HEK293 (cell line): Measurements from ENCODE around the gene KCTD17.

ENCODE experiments used
- CTCF ChIA-PET: fragments of 350-600 bp; formaldehyde crosslinking; extraction: SDS; loops from one replicate; lab custom pipeline; 2021; ENCODE audit warnings: antibody characterized with exemption; lab: Yijun Ruan, JAX
- POLR2A ChIA-PET: fragments of 300-600 bp; formaldehyde crosslinking; extraction: SDS; loops from one replicate; lab custom pipeline; 2020; ENCODE audit warnings: antibody characterized with exemption, inconsistent platforms; lab: Yijun Ruan, JAX
- H3K27ac ChIP-seq: fragments of 200-500 bp; sonication (Bioruptor generic); 2 replicates; pipeline ENCODE4 v1.5.1; 2014; ENCODE audit warnings: low read depth, low read length, control low read depth, inconsistent platforms; ENCODE audit errors: extremely low read depth
- H3K36me3 ChIP-seq, 2 experiments: fragments of 200-500 bp in 1 of 2; sonication (Bioruptor generic) in 1 of 2; 1 replicate in 1 of 2; 2 replicates in 1 of 2; pipeline ENCODE4 v1.5.1; 2014 to 2017; ENCODE audit warnings: inconsistent platforms in 2 of 2, low read length in 2 of 2; ENCODE audit not compliant: control insufficient read depth in 2 of 2, insufficient read depth in 1 of 2
- H3K4me1 ChIP-seq: fragments of 200-500 bp; sonication (Bioruptor generic); 2 replicates; pipeline ENCODE4 v1.5.1; 2014; ENCODE audit warnings: mild to moderate bottlenecking, low read length, inconsistent platforms; ENCODE audit not compliant: control insufficient read depth, insufficient read depth
- H3K4me3 ChIP-seq: 2 replicates; pipeline ENCODE4 v1.5.1; 2011; ENCODE audit warnings: low read depth, mild to moderate bottlenecking, control low read depth, low read length, moderate library complexity
- H3K9me3 ChIP-seq: fragments of 200-500 bp; sonication (Bioruptor generic); 2 replicates; pipeline ENCODE4 v1.5.1; 2014; ENCODE audit warnings: low read depth, low read length, inconsistent platforms; ENCODE audit not compliant: control insufficient read depth, insufficient read depth
- CTCF ChIP-seq: fragments of 450-650 bp; formaldehyde crosslinking; IDR thresholded peaks from 2 replicates; pipeline ENCODE4 v1.5.1; 2016; ENCODE audit warnings: missing biosample characterization, missing genetic modification characterization
- GLIS1 ChIP-seq: fragments of 450-650 bp; formaldehyde crosslinking; IDR thresholded peaks from 2 replicates; pipeline ENCODE4 v1.5.1; 2016; ENCODE audit warnings: missing biosample characterization, missing genetic modification characterization
- HIC1 ChIP-seq: fragments of 450-650 bp; formaldehyde crosslinking; IDR thresholded peaks from 2 replicates; pipeline ENCODE4 v1.5.1; 2016; ENCODE audit warnings: missing biosample characterization, missing genetic modification characterization
- PBX3 ChIP-seq: sonication (generic); formaldehyde crosslinking; IDR thresholded peaks from 2 replicates; pipeline ENCODE4 v1.8.1; 2022; ENCODE audit warnings: mild to moderate bottlenecking, moderate library complexity, missing genetic modification reagents
- SP2 ChIP-seq: fragments of 450-650 bp; formaldehyde crosslinking; IDR thresholded peaks from 2 replicates; pipeline ENCODE4 v1.5.1; 2016; ENCODE audit warnings: missing biosample characterization, missing genetic modification characterization
- ZBTB10 ChIP-seq: fragments of 450-650 bp; formaldehyde crosslinking; IDR thresholded peaks from 2 replicates; pipeline ENCODE4 v1.5.1; 2016; ENCODE audit warnings: missing biosample characterization, missing genetic modification characterization
- ZEB2 ChIP-seq: fragments of 450-650 bp; formaldehyde crosslinking; IDR thresholded peaks from 2 replicates; pipeline ENCODE4 v1.5.1; 2016; ENCODE audit warnings: missing biosample characterization, missing genetic modification characterization
- ZIC2 ChIP-seq: fragments of 450-650 bp; formaldehyde crosslinking; IDR thresholded peaks from 2 replicates; pipeline ENCODE4 v1.5.1; 2016; ENCODE audit warnings: missing biosample characterization, missing genetic modification characterization
- ZNF292 ChIP-seq: fragments of 450-650 bp; formaldehyde crosslinking; IDR thresholded peaks from 2 replicates; pipeline ENCODE4 v1.5.1; 2016; ENCODE audit warnings: low read depth, missing biosample characterization, missing genetic modification characterization, borderline replicate concordance
- ZNF433 ChIP-seq: fragments of 450-650 bp; formaldehyde crosslinking; IDR thresholded peaks from 2 replicates; pipeline ENCODE4 v1.5.1; 2016; ENCODE audit warnings: missing biosample characterization, missing genetic modification characterization, low read depth
- ZNF449 ChIP-seq: fragments of 450-650 bp; formaldehyde crosslinking; IDR thresholded peaks from 2 replicates; pipeline ENCODE4 v1.5.1; 2017; ENCODE audit warnings: missing biosample characterization, mild to moderate bottlenecking, missing genetic modification characterization, moderate library complexity
- ZNF48 ChIP-seq: fragments of 450-650 bp; formaldehyde crosslinking; IDR thresholded peaks from 2 replicates; pipeline ENCODE4 v1.5.1; 2016; ENCODE audit warnings: missing biosample characterization, missing genetic modification characterization
- ZNF518A ChIP-seq: fragments of 450-650 bp; formaldehyde crosslinking; conservative IDR thresholded peaks from 2 replicates; pipeline ENCODE4 v1.5.1; 2016; ENCODE audit warnings: low read depth, missing biosample characterization, missing genetic modification characterization
- ZNF623 ChIP-seq: fragments of 450-650 bp; formaldehyde crosslinking; IDR thresholded peaks from 2 replicates; pipeline ENCODE4 v1.5.1; 2016; ENCODE audit warnings: missing biosample characterization, missing genetic modification characterization
- ZNF785 ChIP-seq: fragments of 450-650 bp; formaldehyde crosslinking; IDR thresholded peaks from 2 replicates; pipeline ENCODE4 v1.5.1; 2016; ENCODE audit warnings: missing biosample characterization, missing genetic modification characterization

The KCTD17 gene

GRCh38 chr22:37065180-37065579 is 13.6 kb downstream of the KCTD17 start (continued):
- TF ChIP-seq ZNF518A (tag by site-specific recombination) = no peak
- TF ChIP-seq, all 188 proteins: peak for 0

GRCh38 chr22:37065961-37066360 is 14.4 kb downstream of the KCTD17 start:
- Histone ChIP-seq H3K36me3 (peaks cover 0 to 7% of the 10 kb centered on the region in 2 experiments; a peak in 2 of 3 replicates), H3K4me1 (no peaks in the 10 kb centered on the region), H3K4me3 (no peak overlapping the region), H3K27ac (no peak overlapping the region), H3K9me3 (no peaks in the 10 kb centered on the region)
- CTCF ChIA-PET = interaction anchor here (0.6 to 0.7 kb wide), 3 partner anchors 20 to 135 kb away, joined by 3 to 4 read pairs (median 4); no protein-coding TSS in a partner anchor
- POLR2A ChIA-PET = interaction anchor here (2.1 kb wide), 1 partner anchor 14 kb away, joined by 5 read pairs; the partner anchor contains the start of gene KCTD17
- TF ChIP-seq GLIS1 (peak; percentile 31), CTCF (tag by site-specific recombination) (no peak), HIC1 (tag by site-specific recombination) (no peak)

- Histone ChIP-seq H3K9me3 (no peaks in the 10 kb centered on the region), H3K36me3 (no peaks in the 10 kb centered on the region), H3K4me1 (no peaks in the 10 kb centered on the region), H3K4me3 (no peak overlapping the region), H3K27ac (no peak overlapping the region)
- ChIA-PET CTCF (no interaction called here), POLR2A (no interaction called here)
- no peak for TF ChIP-seq ZNF785 (tag by site-specific recombination)
- TF ChIP-seq ZNF433 (tag by site-specific recombination) = no peak
- no peak for TF ChIP-seq ZBTB10
- TF ChIP-seq ZNF623 (tag by site-specific recombination) = no peak
- TF ChIP-seq ZNF48 (tag by site-specific recombination) = no peak
- no peak for TF ChIP-seq ZNF292
- TF ChIP-seq ZIC2 = no peak
- no peak for TF ChIP-seq ZEB2 (tag by site-specific recombination)
- no peak for TF ChIP-seq ZNF449 (tag by site-specific recombination)
- no peak for TF ChIP-seq SP2 (tag by site-specific recombination)
- no peak for TF ChIP-seq PBX3 (CRISPR knock-in tag)
Observed at GRCh38 chr22:37067428-37067827, 15.9 kb downstream of the KCTD17 start.
